IPS-18a (cell line): ENCODE measurements around the gene FOLR3.
"Not testable (repeated sequence)": the region's sequence is repeated elsewhere in the genome, so short reads cannot be mapped to it uniquely, and the experiment has no call there.

Experiments used
- H3K27ac ChIP-seq: one replicate; pipeline ENCODE4 v1.5.1; 2013; ENCODE audit warnings: low read length
- H3K27me3 ChIP-seq: one replicate; pipeline ENCODE4 v1.6.1; 2013; ENCODE audit warnings: mild to moderate bottlenecking, low read length; ENCODE audit not compliant: control insufficient read depth, insufficient read depth
- H3K36me3 ChIP-seq: one replicate; pipeline ENCODE4 v1.6.1; 2013; ENCODE audit warnings: low read depth, low read length; ENCODE audit not compliant: control insufficient read depth
- H3K4me1 ChIP-seq: one replicate; pipeline ENCODE4 v1.6.1; 2013; ENCODE audit warnings: low read depth, low read length; ENCODE audit not compliant: control insufficient read depth
- H3K4me3 ChIP-seq: one replicate; pipeline ENCODE4 v1.5.1; 2013; ENCODE audit warnings: low read length
- H3K9ac ChIP-seq: one replicate; pipeline ENCODE4 v1.6.1; 2013; ENCODE audit warnings: mild to moderate bottlenecking, low read length, moderate library complexity
- H3K9me3 ChIP-seq: one replicate; pipeline ENCODE4 v1.6.1; 2013; ENCODE audit warnings: low read depth, low read length; ENCODE audit not compliant: control insufficient read depth

Gene FOLR3

GRCh38 chr11:72144807-72145565 is 9.5 kb downstream of the FOLR3 start:
- Histone ChIP-seq H3K9me3 (no peaks in the 10 kb centered on the region), H3K27me3 (peaks cover 3% of the 10 kb centered on the region)

GRCh38 chr11:72146625-72147024 is 11.1 kb downstream of the FOLR3 start:
- Histone ChIP-seq H3K27ac (no peak overlapping the region), H3K4me1 (no peaks in the 10 kb centered on the region), H3K36me3 (no peaks in the 10 kb centered on the region), H3K9me3 (no peaks in the 10 kb centered on the region), H3K9ac (no peak overlapping the region), H3K4me3 (no peak overlapping the region), H3K27me3 (no peaks in the 10 kb centered on the region)

More at GRCh38 chr11:72144807-72145565, 9.5 kb downstream of the FOLR3 start:
- no peak overlapping the region for H3K27ac ChIP-seq
- no peaks in the 10 kb centered on the region for H3K36me3 ChIP-seq
- H3K9ac ChIP-seq, result no peak overlapping the region
- no peak overlapping the region for H3K4me3 ChIP-seq
- H3K4me1 ChIP-seq, result peaks cover 5% of the 10 kb centered on the region

GRCh38 chr11:72150882-72151281 is 15.4 kb downstream of the FOLR3 start:
- no peaks in the 10 kb centered on the region for H3K4me1 ChIP-seq
- no peaks in the 10 kb centered on the region for H3K9me3 ChIP-seq
- no peaks in the 10 kb centered on the region for H3K36me3 ChIP-seq
- no peaks in the 10 kb centered on the region for H3K27me3 ChIP-seq
- H3K9ac ChIP-seq, result no peak overlapping the region
- H3K27ac ChIP-seq, result no peak overlapping the region
- no peak overlapping the region for H3K4me3 ChIP-seq

DNA sequence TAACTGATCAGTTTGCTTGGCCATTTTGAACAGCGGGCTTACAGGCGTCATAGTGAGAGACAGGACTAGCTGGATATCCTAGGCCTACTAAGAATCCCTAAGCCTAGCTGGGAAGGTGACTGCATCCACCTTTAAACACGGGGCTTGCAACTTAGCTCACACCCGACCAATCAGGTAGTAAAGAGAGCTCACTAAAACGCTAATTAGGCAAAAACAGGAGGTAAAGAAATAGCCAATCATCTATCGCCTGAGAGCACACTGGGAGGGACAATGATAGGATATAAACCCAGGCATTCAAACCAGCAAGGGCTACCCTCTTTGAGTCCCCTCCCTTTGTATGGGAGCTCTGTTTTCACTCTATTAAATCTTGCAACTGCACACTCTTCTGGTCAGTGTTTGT is 18.3 kb downstream of the FOLR3 start:
- H3K4me1 ChIP-seq, H3K27ac ChIP-seq, H3K4me3 ChIP-seq, H3K36me3 ChIP-seq, H3K9me3 ChIP-seq, H3K9ac ChIP-seq, H3K27me3 ChIP-seq: not testable (repeated sequence)

GRCh38 chr11:72154816-72155215 is 19.3 kb downstream of the FOLR3 start:
- no peaks in the 10 kb centered on the region for H3K36me3 ChIP-seq
- H3K9me3 ChIP-seq, result no peaks in the 10 kb centered on the region
- H3K27ac ChIP-seq, result no peak overlapping the region
- no peak overlapping the region for H3K9ac ChIP-seq
- H3K27me3 ChIP-seq, result no peaks in the 10 kb centered on the region
- no peak overlapping the region for H3K4me3 ChIP-seq
- no peaks in the 10 kb centered on the region for H3K4me1 ChIP-seq

- Histone ChIP-seq H3K36me3 (no peaks in the 10 kb centered on the region), H3K4me1 (no peaks in the 10 kb centered on the region), H3K4me3 (no peak overlapping the region), H3K9me3 (no peaks in the 10 kb centered on the region), H3K27ac (no peak overlapping the region), H3K27me3 (no peaks in the 10 kb centered on the region), H3K9ac (no peak overlapping the region)
These were observed 20.2 kb downstream of the FOLR3 start for GRCh38 chr11:72155751-72156150.

DNA sequence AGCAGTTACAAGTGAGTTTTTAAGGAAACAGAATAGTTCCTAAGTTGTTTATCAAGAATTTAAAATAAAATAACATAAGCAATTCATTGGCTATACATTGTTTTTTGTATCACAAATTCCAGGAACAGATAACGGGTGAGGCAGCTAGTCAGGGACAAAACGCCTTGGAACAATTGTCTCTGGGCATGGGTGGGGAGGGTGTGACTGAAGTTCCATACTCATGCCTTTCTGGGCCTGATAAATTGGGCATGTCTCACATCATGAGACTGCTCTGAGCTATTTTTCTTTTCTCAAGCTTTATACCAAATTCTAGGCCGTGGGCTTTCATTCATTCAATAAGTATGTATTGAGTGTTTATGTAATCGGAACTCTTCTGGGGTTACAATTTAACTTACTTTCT is 21.6 kb downstream of the FOLR3 start:
- H3K4me3 ChIP-seq, result no peak overlapping the region
- H3K4me1 ChIP-seq, result no peaks in the 10 kb centered on the region
- no peaks in the 10 kb centered on the region for H3K36me3 ChIP-seq
- no peaks in the 10 kb centered on the region for H3K27me3 ChIP-seq
- H3K27ac ChIP-seq, result no peak overlapping the region
- H3K9me3 ChIP-seq, result no peaks in the 10 kb centered on the region
- no peak overlapping the region for H3K9ac ChIP-seq

DNA sequence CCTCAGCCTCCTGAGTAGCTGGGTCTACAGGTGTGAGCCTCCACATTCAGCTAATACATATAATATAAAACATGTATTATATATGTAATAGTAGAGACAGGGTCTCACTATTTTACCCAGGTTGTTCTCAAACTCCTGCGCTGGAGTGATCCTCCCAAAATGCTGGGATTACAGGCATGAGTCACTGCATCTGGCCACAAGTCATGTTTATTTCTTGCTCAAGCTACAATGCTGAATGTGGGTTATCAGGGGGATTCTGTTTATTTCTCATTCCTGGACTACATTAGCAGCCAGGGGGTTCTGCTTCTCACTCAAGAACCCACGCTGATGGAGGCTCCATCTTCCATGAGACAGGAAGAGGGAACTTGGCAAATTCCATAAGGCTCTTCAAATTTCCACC is 24.8 kb downstream of the FOLR3 start:
- Histone ChIP-seq H3K27ac (no peak overlapping the region), H3K9ac (no peak overlapping the region), H3K9me3 (no peaks in the 10 kb centered on the region), H3K36me3 (no peaks in the 10 kb centered on the region), H3K4me3 (no peak overlapping the region), H3K4me1 (no peaks in the 10 kb centered on the region), H3K27me3 (no peaks in the 10 kb centered on the region)

DNA sequence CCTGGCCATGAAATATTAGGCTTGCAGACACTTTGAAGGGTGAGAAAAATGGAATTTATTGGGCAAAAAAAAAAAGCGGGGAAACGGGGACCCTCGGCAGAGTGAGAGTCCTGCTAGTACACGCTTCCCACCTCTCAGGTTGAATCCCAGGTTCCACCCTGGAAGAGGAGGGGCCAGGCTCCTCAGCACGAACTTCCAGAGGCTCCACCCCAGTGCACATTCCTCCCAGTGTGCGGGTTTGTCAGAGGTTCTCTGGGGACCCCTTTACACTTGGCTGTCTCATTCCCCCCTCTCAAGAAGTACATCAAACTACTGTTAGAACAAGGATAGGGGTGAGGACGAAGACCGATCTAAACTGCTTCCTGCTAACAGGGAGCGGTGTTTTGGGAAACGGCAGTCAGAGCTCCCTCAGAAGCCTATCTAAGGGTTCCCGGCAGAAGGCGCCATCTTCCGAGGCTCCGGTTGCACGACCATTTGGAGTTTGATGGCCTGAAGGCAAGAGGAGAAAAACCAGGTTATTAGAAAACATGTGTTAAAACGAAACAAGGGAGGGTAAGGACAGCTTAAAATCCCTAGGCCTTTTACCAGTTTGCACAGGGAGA is 27.5 kb downstream of the FOLR3 start:
- no peak overlapping the region for H3K9ac ChIP-seq
- H3K36me3 ChIP-seq, result no peaks in the 10 kb centered on the region
- no peaks in the 10 kb centered on the region for H3K4me1 ChIP-seq
- no peaks in the 10 kb centered on the region for H3K27me3 ChIP-seq
- no peak overlapping the region for H3K4me3 ChIP-seq
- H3K27ac ChIP-seq, result no peak overlapping the region
- H3K9me3 ChIP-seq, result peaks cover 6% of the 10 kb centered on the region

DNA sequence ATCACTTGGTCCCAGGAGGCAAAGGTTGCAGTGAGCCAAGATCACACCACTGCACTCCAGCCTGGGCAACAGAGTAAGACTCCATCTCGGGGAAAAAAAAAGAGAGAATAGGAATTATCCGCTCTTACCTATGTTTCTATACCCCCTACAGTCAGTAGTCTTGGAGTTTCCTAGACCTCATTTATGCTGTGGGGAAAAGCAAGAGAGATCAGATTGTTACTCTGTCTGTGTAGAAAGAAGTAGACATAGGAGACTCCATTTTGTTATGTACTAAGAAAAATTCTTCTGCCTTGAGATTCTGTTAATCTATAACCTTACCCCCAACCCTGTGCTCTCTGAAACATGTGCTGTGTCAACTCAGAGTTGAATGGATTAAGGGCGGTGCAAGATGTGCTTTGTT is 28.7 kb downstream of the FOLR3 start:
- H3K27me3 ChIP-seq, H3K27ac ChIP-seq, H3K36me3 ChIP-seq, H3K9me3 ChIP-seq, H3K4me3 ChIP-seq, H3K4me1 ChIP-seq, H3K9ac ChIP-seq: not testable (repeated sequence)

GRCh38 chr11:72169046-72169555 is 33.6 kb downstream of the FOLR3 start:
- not testable (repeated sequence) for H3K9ac ChIP-seq, H3K4me1 ChIP-seq

GRCh38 chr11:72169754-72170153 is 34.2 kb downstream of the FOLR3 start:
- not testable (repeated sequence) for H3K9ac ChIP-seq, H3K36me3 ChIP-seq, H3K27me3 ChIP-seq, H3K27ac ChIP-seq, H3K9me3 ChIP-seq, H3K4me3 ChIP-seq, H3K4me1 ChIP-seq

More at GRCh38 chr11:72169046-72169555, 33.6 kb downstream of the FOLR3 start:
- not testable (repeated sequence) for H3K27me3 ChIP-seq, H3K4me3 ChIP-seq, H3K27ac ChIP-seq, H3K36me3 ChIP-seq, H3K9me3 ChIP-seq
